Muscle layer of colon (tissue), 2 donors: ENCODE data around the gene KLHL22.
"Not testable (repeated sequence)": the region's sequence is repeated elsewhere in the genome, so short reads cannot be mapped to it uniquely, and the experiment has no call there.

Experiments
- H3K27ac ChIP-seq: one replicate; pipeline ENCODE4 v1.7.0; 2013; ENCODE audit warnings: low read depth, mild to moderate bottlenecking, low read length, moderate library complexity
- H3K27me3 ChIP-seq, 2 donors: one replicate each; pipeline ENCODE4 v1.7.0; 2013; ENCODE audit warnings: low read length in 2 of 2, mild to moderate bottlenecking in 2 of 2; ENCODE audit not compliant: insufficient read depth in 2 of 2, control insufficient read depth in 1 of 2
- H3K36me3 ChIP-seq: one replicate; pipeline ENCODE4 v1.7.0; 2013; ENCODE audit warnings: mild to moderate bottlenecking, low read length; ENCODE audit not compliant: insufficient read depth
- H3K4me1 ChIP-seq: one replicate; pipeline ENCODE4 v1.7.0; 2013; ENCODE audit warnings: mild to moderate bottlenecking, low read length; ENCODE audit not compliant: insufficient read depth
- H3K4me3 ChIP-seq, 2 donors: one replicate each; pipeline ENCODE4 v1.7.0; 2013; ENCODE audit warnings: low read length in 2 of 2, low read depth in 1 of 2, mild to moderate bottlenecking in 1 of 2, moderate library complexity in 1 of 2
- H3K9ac ChIP-seq: one replicate; pipeline ENCODE4 v1.7.0; 2013; ENCODE audit warnings: low read length
- H3K9me3 ChIP-seq: one replicate; pipeline ENCODE4 v1.7.0; 2013; ENCODE audit warnings: mild to moderate bottlenecking, low read length
- donor health status: abdominal sarcoma.
- donor health status: Adenocarcinoma of cecum.

The KLHL22 gene

GRCh38 chr22:20490941-20491307, 4.7 kb downstream of the KLHL22 start:
- no peak overlapping the region for H3K27ac ChIP-seq
- peaks cover 14% of the 10 kb centered on the region for H3K4me1 ChIP-seq
- no peaks in the 10 kb centered on the region for H3K27me3 ChIP-seq

GRCh38 chr22:20490183-20490940, 5.2 kb downstream of the KLHL22 start:
- Histone ChIP-seq H3K27ac (no peak overlapping the region), H3K36me3 (peaks cover 14% of the 10 kb centered on the region), H3K27me3 (no peaks in the 10 kb centered on the region), H3K4me1 (peaks cover 14% of the 10 kb centered on the region), H3K9ac (no peak overlapping the region), H3K4me3 (no peak overlapping the region), H3K9me3 (no peaks in the 10 kb centered on the region)

More at GRCh38 chr22:20490941-20491307, 4.7 kb downstream of the KLHL22 start:
- no peak overlapping the region for H3K4me3 ChIP-seq
- no peaks in the 10 kb centered on the region for H3K9me3 ChIP-seq
- peaks cover 14% of the 10 kb centered on the region for H3K36me3 ChIP-seq
- H3K9ac ChIP-seq: no peak overlapping the region

DNA sequence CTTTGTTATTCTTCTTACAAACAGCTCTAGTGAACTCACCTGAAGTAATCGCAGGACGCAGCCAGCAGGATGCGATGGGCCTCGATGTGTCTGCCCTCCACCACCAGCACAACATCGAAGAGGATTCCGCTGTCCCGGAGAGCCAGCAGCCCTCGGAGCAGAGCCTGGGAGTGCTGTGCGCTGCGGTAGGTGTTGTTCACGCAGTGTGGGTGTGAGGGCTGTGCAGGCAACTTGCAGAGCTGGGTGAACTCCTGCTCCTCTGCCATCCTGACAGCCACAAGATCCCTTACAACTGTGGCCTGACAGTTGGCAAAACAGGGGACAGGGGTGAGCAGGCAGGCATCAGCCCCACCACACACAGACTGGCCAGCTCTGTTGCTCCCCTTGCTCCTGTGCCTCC, 6.6 kb downstream of the KLHL22 start:
- Histone ChIP-seq H3K36me3 (peaks cover 14% of the 10 kb centered on the region), H3K9me3 (no peaks in the 10 kb centered on the region), H3K27ac (no peak overlapping the region), H3K9ac (no peak overlapping the region), H3K4me1 (peaks cover 6% of the 10 kb centered on the region), H3K4me3 (no peak overlapping the region), H3K27me3 (no peaks in the 10 kb centered on the region)

DNA sequence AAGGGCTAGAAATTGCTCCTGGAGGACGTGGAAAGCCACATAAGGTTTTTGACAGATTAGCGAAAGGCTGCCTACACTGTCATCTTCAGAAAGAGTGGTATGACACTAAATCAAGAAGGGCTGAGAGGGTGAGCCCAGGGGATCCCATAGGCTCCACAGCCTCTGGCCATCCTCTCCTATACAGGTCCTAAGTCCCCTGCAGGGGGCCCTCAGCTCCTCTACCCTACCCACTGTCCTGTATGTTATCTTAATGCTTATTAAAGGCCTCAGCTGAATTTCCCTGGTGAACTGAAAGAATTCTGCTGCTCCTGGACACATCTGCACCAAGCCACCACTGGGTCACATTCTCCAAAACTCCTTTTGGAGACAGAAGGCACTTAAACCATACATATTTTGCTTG, 7.9 kb downstream of the KLHL22 start:
- Histone ChIP-seq H3K4me3 (no peak overlapping the region), H3K9ac (no peak overlapping the region), H3K27ac (no peak overlapping the region), H3K36me3 (peaks cover 24% of the 10 kb centered on the region), H3K4me1 (no peaks in the 10 kb centered on the region), H3K27me3 (no peaks in the 10 kb centered on the region), H3K9me3 (no peaks in the 10 kb centered on the region)

DNA sequence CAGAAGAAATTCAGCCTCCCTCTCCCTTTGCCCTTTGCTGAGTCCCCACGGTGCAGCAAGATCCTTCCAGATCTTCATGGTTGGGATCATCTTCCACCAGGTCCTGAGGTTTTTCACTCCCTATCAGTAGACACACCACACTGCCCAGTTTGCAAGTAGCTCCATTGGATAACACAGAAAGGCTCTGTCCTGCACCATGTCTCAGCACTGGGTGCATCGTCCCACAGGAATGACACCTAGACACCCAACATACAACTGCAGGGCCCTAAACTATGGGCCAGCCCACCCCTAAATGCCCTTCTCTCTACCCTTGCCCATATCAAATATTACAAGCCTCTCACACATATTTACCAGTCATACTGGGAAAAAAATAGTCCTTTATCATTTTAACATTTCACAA, 9.4 kb downstream of the KLHL22 start:
- no peak overlapping the region for H3K9ac ChIP-seq
- no peaks in the 10 kb centered on the region for H3K4me1 ChIP-seq
- no peaks in the 10 kb centered on the region for H3K27me3 ChIP-seq
- H3K4me3 ChIP-seq: no peak overlapping the region
- peaks cover 24% of the 10 kb centered on the region for H3K36me3 ChIP-seq
- no peak overlapping the region for H3K27ac ChIP-seq
- no peaks in the 10 kb centered on the region for H3K9me3 ChIP-seq

GRCh38 chr22:20484948-20485683, 10.5 kb downstream of the KLHL22 start:
- Histone ChIP-seq H3K9me3 (no peaks in the 10 kb centered on the region), H3K9ac (no peak overlapping the region), H3K4me3 (no peak overlapping the region), H3K4me1 (no peaks in the 10 kb centered on the region), H3K36me3 (peaks cover 24% of the 10 kb centered on the region), H3K27me3 (no peaks in the 10 kb centered on the region), H3K27ac (no peak overlapping the region)

GRCh38 chr22:20483771-20484170, 11.8 kb downstream of the KLHL22 start:
- H3K27ac ChIP-seq: no peak overlapping the region
- H3K9ac ChIP-seq: no peak overlapping the region
- no peaks in the 10 kb centered on the region for H3K4me1 ChIP-seq
- H3K9me3 ChIP-seq: no peaks in the 10 kb centered on the region
- H3K27me3 ChIP-seq: no peaks in the 10 kb centered on the region
- H3K36me3 ChIP-seq: peaks cover 23% of the 10 kb centered on the region
- no peak overlapping the region for H3K4me3 ChIP-seq

DNA sequence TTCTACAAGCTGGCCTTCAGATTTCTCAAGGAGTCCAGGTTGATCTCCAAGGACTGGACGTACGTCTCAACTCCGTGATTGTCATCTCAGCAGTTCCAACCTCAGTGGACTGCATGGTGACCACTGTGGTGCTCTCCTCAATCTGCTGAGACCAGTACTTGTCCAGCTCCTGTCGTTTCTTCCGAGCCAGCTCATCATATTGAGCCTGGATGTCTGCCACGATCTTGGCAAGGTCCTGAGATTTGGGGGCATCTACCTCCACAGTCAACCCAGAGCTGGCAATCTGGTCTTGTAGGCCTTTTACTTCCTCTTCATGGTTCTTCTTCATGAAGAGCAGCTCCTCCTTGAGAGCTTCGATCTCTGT, 12.5 kb downstream of the KLHL22 start:
- H3K9ac ChIP-seq, H3K4me1 ChIP-seq, H3K27ac ChIP-seq, H3K27me3 ChIP-seq, H3K4me3 ChIP-seq, H3K9me3 ChIP-seq: not testable (repeated sequence)
- peaks cover 16% of the 10 kb centered on the region for H3K36me3 ChIP-seq

DNA sequence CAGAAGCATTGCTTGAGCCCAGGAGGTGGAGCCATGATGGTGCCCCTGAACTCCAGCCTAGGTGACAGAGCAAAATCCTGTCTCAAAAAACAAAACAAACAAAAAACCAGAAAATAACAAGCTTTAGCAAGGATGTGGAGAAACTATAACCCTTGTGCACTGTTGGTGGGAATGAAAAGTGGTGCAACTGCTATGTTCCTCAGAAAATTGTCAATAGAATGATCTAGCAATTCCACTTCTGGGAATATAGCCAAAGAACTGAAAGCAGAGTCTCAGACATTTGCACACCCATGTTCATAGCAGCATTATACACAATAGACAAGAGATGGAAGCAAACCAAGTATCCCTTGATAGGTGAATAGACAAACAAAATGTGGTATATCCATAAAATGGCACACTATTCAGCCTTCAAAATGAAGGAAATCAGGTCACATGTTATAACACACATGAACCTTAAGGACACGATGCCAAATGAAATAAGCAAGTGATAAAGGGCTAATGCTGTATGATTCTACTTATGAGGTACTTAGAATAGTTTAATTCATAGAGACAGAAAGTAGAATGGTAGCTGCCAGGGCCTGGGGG, 15.9 kb downstream of the KLHL22 start:
- Histone ChIP-seq H3K9me3 (no peaks in the 10 kb centered on the region), H3K4me3 (no peak overlapping the region), H3K27me3 (no peaks in the 10 kb centered on the region), H3K9ac (no peak overlapping the region), H3K27ac (no peak overlapping the region), H3K4me1 (no peaks in the 10 kb centered on the region), H3K36me3 (peaks cover 9% of the 10 kb centered on the region)

- not testable (repeated sequence) for H3K27ac ChIP-seq, H3K9me3 ChIP-seq, H3K9ac ChIP-seq, H3K27me3 ChIP-seq, H3K36me3 ChIP-seq, H3K4me1 ChIP-seq, H3K4me3 ChIP-seq
These were observed 17.5 kb downstream of the KLHL22 start for GRCh38 chr22:20478059-20478458.

- H3K9ac ChIP-seq, H3K27me3 ChIP-seq, H3K36me3 ChIP-seq: not testable (repeated sequence)
These were observed 20.0 kb downstream of the KLHL22 start for GRCh38 chr22:20475569-20475968.

DNA sequence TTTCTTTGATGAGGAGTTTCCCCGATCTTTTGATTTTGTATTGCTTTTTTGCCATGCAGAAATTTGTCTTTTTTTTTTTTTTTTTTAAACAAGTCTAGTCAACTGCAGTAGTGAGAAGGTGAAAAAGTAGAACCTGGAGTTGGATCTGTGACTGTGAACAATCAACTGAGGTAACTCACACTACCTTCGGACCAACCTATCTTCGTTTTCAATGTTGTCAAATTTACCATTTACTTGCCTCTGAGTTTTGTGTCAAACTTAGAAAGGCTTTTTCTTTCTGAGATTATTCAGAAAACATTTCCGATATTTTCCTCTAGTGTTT, 20.5 kb downstream of the KLHL22 start:
- no peak overlapping the region for H3K27ac ChIP-seq
- no peaks in the 10 kb centered on the region for H3K4me1 ChIP-seq
- H3K9me3 ChIP-seq: no peaks in the 10 kb centered on the region
- no peak overlapping the region for H3K4me3 ChIP-seq
- H3K27me3 ChIP-seq: no peaks in the 10 kb centered on the region
- no peak overlapping the region for H3K9ac ChIP-seq
- H3K36me3 ChIP-seq: no peaks in the 10 kb centered on the region

More at GRCh38 chr22:20475569-20475968, 20.0 kb downstream of the KLHL22 start:
- H3K9me3 ChIP-seq, H3K4me1 ChIP-seq, H3K4me3 ChIP-seq, H3K27ac ChIP-seq: not testable (repeated sequence)
